ENCODE measurements around the gene MASP1. TPM values are rescaled to one million over a fixed set of nuclear protein-coding genes. Genes with fewer than 3 reads are reported as not detected.

Gene MASP1
- polyA plus RNA-seq, 1 donor (not counting 4 experiments of a cell fraction or from before 2014, with no cell fraction given) = not detected

GRCh38 chr3:187256051-187256616 lies 35.4 kb downstream of the MASP1 start:
- Histone ChIP-seq H3K9me1 (ENCODE audit: control insufficient read depth, extremely low read depth, insufficient read depth, low read length) (no peaks in the 10 kb centered on the region), H3K27ac (ENCODE audit: control insufficient read depth, insufficient read depth, low read length) (no peak overlapping the region), H2AFZ (ENCODE audit: control insufficient read depth, low read length) (no peak overlapping the region), H3K9me3 (ENCODE audit: control insufficient read depth, low read depth, low read length) (no peaks in the 10 kb centered on the region), H3K4me1 (ENCODE audit: control insufficient read depth, extremely low read depth, insufficient read depth, low read length) (no peaks in the 10 kb centered on the region), H3K79me2 (ENCODE audit: control insufficient read depth, insufficient read depth, low read length) (no peaks in the 10 kb centered on the region), H3K27me3 (ENCODE audit: control insufficient read depth, extremely low read depth, insufficient read depth, low read length) (no peaks in the 10 kb centered on the region), H4K20me1 (ENCODE audit: control insufficient read depth, extremely low read depth, insufficient read depth, low read length) (no peaks in the 10 kb centered on the region), H3K4me2 (ENCODE audit: control insufficient read depth, extremely low read depth, insufficient read depth, low read depth, low read length) (no peak overlapping the region), H3K4me3 (ENCODE audit: control insufficient read depth in 2 of 3, extremely low read depth in 1 of 3, insufficient read depth in 2 of 3, low read depth in 1 of 3, low read length in 3 of 3) (no peak overlapping the region), H3K9ac (ENCODE audit: control insufficient read depth, extremely low read depth, insufficient read depth, low read length) (no peak overlapping the region), H3K36me3 (ENCODE audit: control insufficient read depth in 2 of 2, extremely low read depth in 1 of 2, insufficient read depth in 2 of 2, low read length in 2 of 2) (no peaks in the 10 kb centered on the region)
- DNase-seq (ENCODE audit: low read depth, low spot score) (no peak), FAIRE-seq (no peak)
- no peak for TF ChIP-seq CTCF (optimal IDR thresholded peaks at IDR 0.05 in 1 of 3, IDR thresholded peaks at IDR 0.05 in 1 of 3, conservative IDR thresholded peaks at IDR 0.05 in 1 of 3; ENCODE audit: extremely low read depth in 1 of 3, insufficient read depth in 2 of 3, low read length in 3 of 3)
- TF ChIP-seq EZH2 (IDR thresholded peaks at IDR 0.05; ENCODE audit: low read length) = no peak
- dilution Hi-C loops (cut with MboI; ENCODE audit: extremely low pct_ligation_motif_present, low sequenced_read_pairs) = no loop called here

- no peaks in the 10 kb centered on the region for H3K4me1 ChIP-seq (ENCODE audit: control insufficient read depth, extremely low read depth, insufficient read depth, low read length)
- TF ChIP-seq CTCF (optimal IDR thresholded peaks at IDR 0.05 in 1 of 3, IDR thresholded peaks at IDR 0.05 in 1 of 3, conservative IDR thresholded peaks at IDR 0.05 in 1 of 3; ENCODE audit: extremely low read depth in 1 of 3, insufficient read depth in 2 of 3, low read length in 3 of 3) (no peak), EZH2 (IDR thresholded peaks at IDR 0.05; ENCODE audit: low read length) (no peak)
- no peak overlapping the region for H2AFZ ChIP-seq (ENCODE audit: control insufficient read depth, low read length)
- H3K36me3 ChIP-seq (ENCODE audit: control insufficient read depth in 2 of 2, extremely low read depth in 1 of 2, insufficient read depth in 2 of 2, low read length in 2 of 2) = no peaks in the 10 kb centered on the region
- no peak overlapping the region for H3K27ac ChIP-seq (ENCODE audit: control insufficient read depth, insufficient read depth, low read length)
- no peaks in the 10 kb centered on the region for H4K20me1 ChIP-seq (ENCODE audit: control insufficient read depth, extremely low read depth, insufficient read depth, low read length)
- no peak for FAIRE-seq
- H3K4me3 ChIP-seq (ENCODE audit: control insufficient read depth in 2 of 3, extremely low read depth in 1 of 3, insufficient read depth in 2 of 3, low read depth in 1 of 3, low read length in 3 of 3) = no peak overlapping the region
- no peaks in the 10 kb centered on the region for H3K79me2 ChIP-seq (ENCODE audit: control insufficient read depth, insufficient read depth, low read length)
- no peak for DNase-seq (ENCODE audit: low read depth, low spot score)
- no peak overlapping the region for H3K9ac ChIP-seq (ENCODE audit: control insufficient read depth, extremely low read depth, insufficient read depth, low read length)
- dilution Hi-C loops (cut with MboI; ENCODE audit: extremely low pct_ligation_motif_present, low sequenced_read_pairs) = no loop called here
- H3K9me1 ChIP-seq (ENCODE audit: control insufficient read depth, extremely low read depth, insufficient read depth, low read length) = no peaks in the 10 kb centered on the region
- H3K4me2 ChIP-seq (ENCODE audit: control insufficient read depth, extremely low read depth, insufficient read depth, low read depth, low read length) = no peak overlapping the region
- peaks cover 1% of the 10 kb centered on the region for H3K27me3 ChIP-seq (ENCODE audit: control insufficient read depth, extremely low read depth, insufficient read depth, low read length)
- H3K9me3 ChIP-seq (ENCODE audit: control insufficient read depth, low read depth, low read length) = no peaks in the 10 kb centered on the region
These were observed 36.2 kb downstream of the MASP1 start for GRCh38 chr3:187255314-187255713.
